NCI-H345 treated with DMSO at 0.1 percent for 48 hours (cell line): ENCODE measurements around the gene CAMSAP2.

Experiments
- DNase-seq: peaks from one replicate; lab custom pipeline; 2025; ENCODE audit not compliant: unreplicated experiment; lab: John Stamatoyannopoulos, UW

CAMSAP2 gene

GRCh38 chr1:200738327-200738948, at the start of gene CAMSAP2:
Gene CAMSAP2, plus strand, starts transcription at chr1:200738893. Its CDS starts 935 bp downstream, at chr1:200739828.
- DNase-seq = peak; percentile 85

GRCh38 chr1:200692316-200692715, 46.4 kb upstream of the CAMSAP2 start:
- no peak for DNase-seq

GRCh38 chr1:200693327-200693726, 45.4 kb upstream of the CAMSAP2 start:
- no peak for DNase-seq

GRCh38 chr1:200694738-200695137, 44.0 kb upstream of the CAMSAP2 start:
- DNase-seq = no peak

- no peak for DNase-seq
Measured at GRCh38 chr1:200699871-200700270, 38.8 kb upstream of the CAMSAP2 start.

GRCh38 chr1:200704986-200705500, 33.6 kb upstream of the CAMSAP2 start:
- DNase-seq = no peak

GRCh38 chr1:200706111-200706814, 32.4 kb upstream of the CAMSAP2 start:
- DNase-seq = no peak

- no peak for DNase-seq
Measured at GRCh38 chr1:200707116-200707515, 31.6 kb upstream of the CAMSAP2 start.

GRCh38 chr1:200708161-200708560, 30.5 kb upstream of the CAMSAP2 start:
- no peak for DNase-seq

- DNase-seq = no peak
Measured at GRCh38 chr1:200708769-200709168, 29.9 kb upstream of the CAMSAP2 start.

GRCh38 chr1:200710166-200710565, 28.5 kb upstream of the CAMSAP2 start:
- no peak for DNase-seq

- no peak for DNase-seq
Measured at GRCh38 chr1:200714504-200715187, 24.0 kb upstream of the CAMSAP2 start.

GRCh38 chr1:200720199-200720598, 18.5 kb upstream of the CAMSAP2 start:
- DNase-seq = no peak

GRCh38 chr1:200724064-200724463, 14.6 kb upstream of the CAMSAP2 start:
- DNase-seq = no peak

GRCh38 chr1:200727257-200727656, 11.4 kb upstream of the CAMSAP2 start:
- DNase-seq = no peak

GRCh38 chr1:200729863-200730262, 8.8 kb upstream of the CAMSAP2 start:
- DNase-seq = no peak

- no peak for DNase-seq
Measured at GRCh38 chr1:200731654-200732332, 6.9 kb upstream of the CAMSAP2 start.

- peak; percentile 42 for DNase-seq
Measured at GRCh38 chr1:200732438-200732837, 6.3 kb upstream of the CAMSAP2 start.

GRCh38 chr1:200733907-200734306, 4.8 kb upstream of the CAMSAP2 start:
- DNase-seq = no peak

- DNase-seq = no peak
Measured at GRCh38 chr1:200737647-200738291, 924 bp upstream of the CAMSAP2 start.
